NCI-H146 (cell line): ENCODE data around the gene HSD11B2.

Experiments
- DNase-seq: peaks from one replicate; lab custom pipeline; 2025; lab: John Stamatoyannopoulos, UW

Gene HSD11B2

DNA sequence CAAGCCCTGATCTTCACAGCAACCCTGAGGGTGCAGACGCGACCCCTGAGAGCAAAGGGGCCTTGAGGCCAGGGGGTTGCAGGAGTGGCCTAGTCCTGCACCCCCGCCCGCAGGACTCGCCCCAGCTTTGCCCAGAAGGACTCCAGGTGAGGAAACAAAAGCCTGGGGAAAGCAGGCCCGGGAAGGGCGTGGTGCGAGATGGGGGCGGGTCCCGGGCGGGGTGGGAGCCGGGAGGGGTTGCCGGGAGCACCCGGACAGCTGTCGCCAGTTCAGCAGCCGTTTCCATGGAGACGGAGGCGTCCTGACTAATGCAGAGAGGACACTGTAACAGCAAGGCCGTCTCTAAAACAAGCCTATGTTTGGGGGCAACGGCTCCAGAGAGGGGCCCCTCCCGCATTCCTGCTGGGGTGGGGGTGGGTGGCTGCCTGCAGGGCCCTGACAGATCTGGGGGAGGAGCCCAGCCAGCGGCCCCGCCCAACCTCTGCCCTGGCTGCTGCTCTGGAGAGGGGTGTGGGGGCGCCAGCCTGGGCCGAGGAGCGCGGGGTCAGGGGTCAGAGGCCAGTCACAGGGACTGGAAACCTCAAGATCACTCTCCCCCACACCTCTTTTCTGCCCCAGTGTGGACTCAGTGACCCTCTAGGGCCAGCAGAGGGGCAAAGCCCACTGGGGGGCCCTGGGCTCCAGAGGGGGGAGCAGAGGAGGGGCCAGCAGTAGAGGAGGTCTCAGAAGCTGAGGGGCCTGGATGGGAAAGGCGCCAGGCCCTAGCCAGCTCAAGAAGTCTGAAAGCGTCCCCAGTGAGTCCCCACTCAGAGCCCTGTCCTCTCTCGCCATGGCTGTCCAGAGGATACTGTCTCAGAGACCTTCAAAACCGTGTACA is 34.5 kb upstream of the HSD11B2 start:
- peak; percentile 94 for DNase-seq

DNA sequence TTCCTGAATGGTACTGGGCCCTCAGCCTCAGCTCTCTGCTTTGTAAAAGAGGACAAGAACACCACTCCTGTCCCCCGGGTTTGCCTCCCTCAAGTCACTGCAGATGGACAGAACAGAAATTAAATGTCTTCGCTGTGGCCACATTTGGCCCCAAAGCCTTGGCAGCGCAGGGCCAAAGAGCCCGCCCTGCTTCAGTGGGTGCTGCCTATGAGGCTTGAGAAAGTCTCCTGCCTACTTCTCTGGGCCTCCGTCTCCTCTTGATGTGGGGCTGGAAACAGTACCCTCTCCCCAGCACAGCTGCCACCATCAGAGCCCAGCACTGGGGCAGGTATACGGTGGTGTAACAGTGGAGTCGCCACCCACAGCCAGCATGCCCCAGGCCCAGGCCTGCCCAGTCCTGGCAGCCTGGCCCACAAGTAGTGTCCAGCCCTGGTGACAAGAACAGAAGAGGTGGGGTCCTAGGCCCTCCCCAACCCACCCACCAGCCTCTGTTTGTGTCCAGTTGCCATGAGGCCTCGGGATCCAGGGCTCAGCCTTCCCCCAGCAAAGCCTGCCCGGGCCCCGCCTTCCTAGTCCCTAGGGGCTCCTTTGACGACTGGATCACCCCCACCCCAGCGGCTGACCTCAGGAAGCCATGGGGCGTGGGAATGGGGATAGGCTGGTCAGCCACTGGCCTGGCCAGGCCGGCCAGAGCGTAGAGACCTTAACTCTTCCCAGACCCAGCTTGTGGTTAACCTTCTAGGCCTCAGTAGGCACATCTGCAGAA is 33.7 kb upstream of the HSD11B2 start:
- DNase-seq: no peak

DNA sequence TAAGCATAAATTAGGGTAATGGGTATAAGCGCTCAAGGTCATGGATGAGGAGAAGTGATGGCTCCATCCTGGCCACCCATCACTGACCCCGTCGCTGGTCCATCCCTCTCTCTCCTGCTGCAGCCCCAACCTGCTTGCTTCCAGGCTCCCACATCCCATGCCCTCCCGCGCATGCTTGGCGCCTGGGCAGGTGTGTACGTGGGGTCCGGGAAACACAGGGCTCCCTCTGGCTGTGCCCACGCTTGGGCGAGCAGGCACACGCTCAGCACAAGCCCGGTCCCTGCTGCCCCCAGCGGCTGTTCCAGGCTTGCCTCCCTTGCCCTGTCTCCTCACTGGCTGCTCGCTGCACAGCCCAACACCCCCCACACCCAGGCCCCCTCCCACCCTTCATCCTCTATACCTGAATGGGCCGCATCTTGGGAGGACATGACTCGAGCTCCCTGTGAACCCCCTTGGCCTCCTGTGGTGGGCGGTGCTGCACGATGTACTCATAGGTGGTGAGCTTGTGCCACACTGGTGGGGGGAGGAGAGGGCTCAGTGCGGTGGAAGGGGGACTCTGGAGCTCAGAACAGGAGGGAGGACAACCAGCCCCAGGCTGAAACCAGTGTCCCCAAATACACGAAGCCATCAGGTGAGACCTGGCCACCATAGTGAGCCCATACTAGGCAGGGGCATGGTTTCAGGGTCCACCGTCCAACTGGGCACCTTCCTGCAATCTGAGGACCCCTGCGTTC is 32.9 kb upstream of the HSD11B2 start:
- no peak for DNase-seq

DNA sequence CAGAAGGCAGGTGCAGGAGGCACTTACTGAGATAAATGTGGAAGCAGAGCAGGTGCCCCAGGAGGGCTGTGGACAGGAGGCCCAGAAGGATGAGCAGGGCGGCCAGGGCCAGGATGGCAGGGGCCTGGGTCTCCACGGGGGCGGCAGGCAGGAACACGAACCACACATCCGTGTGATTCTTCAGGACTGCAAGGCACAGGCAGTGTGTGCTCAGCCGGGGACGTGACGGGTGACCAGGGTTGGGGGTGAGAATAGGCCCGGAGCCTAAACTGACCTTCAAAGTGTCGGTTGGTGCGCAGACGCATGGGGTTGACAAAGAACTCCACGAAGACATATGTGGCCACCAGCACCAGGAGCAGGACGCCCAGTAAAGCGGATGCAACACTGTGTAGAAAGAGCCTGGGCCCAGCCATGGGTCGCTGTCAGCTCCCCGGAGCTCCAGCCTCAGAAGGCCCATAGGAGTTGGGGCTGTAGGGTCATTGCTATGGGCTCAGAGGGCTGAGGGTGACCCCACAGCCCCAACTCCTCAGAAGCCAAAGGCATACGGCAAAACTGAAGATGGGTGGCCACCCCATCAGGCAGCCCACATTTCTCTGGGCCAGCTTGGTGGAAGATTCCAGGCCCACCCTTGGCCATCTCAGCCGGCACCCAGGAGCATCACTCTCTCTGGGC is 32.2 kb upstream of the HSD11B2 start:
- no peak for DNase-seq

DNA sequence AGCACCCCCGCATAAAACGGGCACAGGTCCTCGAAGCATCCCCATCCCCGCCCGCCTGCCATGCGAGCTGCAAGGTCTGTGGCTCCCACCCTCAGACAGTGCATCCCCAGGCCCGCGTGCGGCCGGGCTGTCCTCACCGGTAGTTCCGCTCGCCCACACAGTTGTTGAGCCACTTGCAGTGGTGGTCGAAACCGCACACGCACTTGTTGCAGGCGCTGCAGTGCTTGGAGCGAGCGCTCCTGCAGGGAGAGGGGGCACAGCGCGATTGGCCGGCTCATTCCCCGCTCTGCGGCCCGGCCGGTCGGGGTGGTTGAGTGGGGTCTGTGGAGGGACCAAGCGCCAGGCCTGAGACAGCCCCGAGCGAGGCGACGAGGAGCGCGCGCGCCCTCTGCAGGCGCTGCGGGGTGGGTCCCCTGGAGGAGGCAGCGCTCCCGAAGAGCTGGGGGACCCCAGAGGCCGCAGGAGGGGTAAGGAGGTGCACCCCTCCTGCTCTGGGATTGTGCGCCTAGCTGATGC is 31.6 kb upstream of the HSD11B2 start:
- DNase-seq: no peak

DNA sequence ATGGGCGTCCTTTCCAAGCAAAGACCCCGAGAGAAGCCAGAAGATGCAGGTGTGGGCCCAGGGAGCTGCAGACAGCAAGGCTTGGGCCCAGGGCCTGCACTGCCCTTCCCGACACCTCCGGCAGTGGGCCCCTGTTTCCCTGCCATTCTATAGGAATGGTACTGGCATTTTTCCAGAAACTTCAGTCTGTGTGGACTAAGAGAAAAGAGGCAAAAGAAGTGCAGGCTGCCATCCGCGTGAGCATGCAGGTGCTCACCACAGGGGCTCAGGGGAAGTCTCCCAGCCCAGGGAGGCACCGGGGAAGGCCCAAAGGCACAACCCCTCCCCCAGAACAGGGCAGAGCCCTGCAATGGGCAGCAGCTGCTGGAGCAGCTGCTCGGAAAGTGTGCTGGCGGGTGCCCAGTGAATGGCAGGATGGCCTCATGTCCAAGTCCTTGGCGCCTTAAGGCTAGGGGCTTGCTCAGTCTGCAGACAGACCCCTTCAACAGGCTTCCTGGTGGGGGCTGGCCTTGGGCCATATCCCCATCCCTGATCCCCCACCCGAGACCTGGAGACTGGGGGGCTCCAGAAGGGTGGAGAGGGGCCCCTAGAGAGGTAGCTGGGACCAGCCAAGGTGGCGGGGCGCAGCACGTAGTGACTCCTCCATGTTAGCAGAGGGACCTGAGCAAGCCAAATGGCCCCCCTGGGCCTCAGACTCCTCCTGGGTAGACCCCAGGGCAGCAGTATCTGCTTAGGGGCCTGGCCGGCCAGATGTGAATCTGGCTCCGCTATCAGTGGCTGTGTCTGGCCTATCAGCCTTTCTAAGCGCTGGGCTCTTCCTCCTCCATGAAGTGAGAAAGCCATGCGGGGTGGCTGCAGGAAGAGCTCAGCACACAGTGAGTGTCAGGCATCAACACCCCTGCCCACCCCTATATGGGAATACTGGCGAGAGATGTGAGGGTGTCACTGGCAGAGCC is 30.9 kb upstream of the HSD11B2 start:
- DNase-seq: peak; percentile 76

DNA sequence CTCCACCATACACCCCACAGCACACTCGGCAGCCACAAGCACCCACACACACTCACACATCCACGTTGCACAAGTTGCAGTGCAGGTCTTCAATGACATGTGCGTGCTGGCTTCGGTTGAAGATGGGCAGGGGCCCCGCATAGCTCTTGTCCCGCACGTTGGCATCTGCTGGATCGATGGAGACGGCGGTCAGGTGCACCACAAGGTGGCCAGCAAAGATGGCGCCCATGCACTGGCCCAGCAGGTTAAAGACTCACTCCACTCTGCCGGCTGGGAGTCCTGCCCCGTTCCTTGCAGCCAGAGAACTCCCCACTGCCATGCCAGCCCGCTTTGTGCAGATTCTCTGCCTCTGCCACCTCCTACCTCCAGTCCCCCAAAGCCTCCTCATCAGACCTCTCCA is 30.0 kb upstream of the HSD11B2 start:
- no peak for DNase-seq

DNA sequence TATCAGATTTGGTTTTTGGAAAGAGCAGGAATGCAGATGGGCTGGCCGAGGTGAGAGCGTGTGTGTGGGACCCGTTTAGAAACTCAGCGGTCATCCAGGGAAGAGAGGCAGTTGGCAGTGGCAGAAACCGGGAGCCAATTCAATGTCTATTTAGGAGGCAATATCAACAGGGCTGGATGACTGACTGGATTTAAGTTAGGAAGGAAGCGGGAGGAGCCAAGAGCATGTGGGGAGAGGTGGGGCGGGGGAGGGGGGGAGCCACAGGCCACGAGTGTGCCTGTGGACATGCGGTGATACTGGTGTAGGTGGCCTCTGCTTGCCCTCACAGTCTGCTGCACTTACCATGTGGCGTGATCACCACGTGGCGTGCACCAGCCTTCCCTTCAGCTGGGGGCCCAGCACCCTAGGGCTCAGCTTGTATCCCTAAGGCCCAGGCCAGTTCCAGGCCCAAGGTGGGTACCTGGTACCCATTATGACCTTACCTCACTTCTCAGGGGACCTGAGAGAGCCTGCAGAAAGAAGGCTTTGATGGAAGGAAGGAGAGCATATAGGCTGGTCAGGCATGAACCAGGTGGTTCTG is 26.9 kb upstream of the HSD11B2 start:
- no peak for DNase-seq

DNA sequence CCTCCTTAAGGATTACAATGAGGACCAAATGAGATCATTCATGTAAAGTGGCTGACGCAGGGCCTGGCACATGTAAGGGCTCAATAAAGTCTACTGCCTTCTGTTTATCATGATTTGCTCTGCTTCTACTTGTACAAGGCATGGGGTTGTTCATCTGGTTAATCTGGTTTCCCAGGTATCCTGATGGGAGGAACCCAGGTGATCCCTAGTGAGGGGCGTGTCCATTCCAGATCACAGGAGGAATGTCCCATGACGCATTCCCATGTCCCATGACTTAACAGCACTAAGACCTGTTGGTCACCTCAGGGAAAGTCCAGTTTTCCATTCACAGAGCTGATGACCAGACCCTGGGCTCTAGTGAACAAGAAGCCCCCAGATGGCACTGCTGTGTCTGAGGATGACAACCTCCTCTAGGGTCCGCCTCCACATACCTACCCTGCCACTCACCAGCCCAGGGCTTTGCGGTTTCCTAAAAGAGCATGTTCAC is 26.1 kb upstream of the HSD11B2 start:
- DNase-seq: no peak

DNA sequence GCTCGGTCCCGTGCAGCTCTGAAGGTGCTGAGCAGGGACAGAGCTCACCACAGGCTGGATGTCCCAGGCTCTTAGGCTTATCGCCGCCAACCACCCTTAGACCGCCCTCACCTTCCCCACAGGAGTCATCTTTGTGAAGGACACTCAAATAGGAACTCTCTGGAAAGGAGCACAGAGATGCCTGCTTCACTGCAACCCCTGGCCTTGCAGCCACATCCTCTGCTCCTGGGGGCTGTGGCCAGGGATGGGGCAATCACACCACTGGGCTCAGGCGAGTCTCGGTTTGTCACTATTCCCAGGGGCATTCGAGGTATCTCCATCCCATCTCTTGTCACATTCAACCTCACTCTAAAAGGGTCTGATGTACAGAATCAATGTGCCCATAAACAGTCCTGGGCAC is 25.6 kb upstream of the HSD11B2 start:
- DNase-seq: no peak

DNA sequence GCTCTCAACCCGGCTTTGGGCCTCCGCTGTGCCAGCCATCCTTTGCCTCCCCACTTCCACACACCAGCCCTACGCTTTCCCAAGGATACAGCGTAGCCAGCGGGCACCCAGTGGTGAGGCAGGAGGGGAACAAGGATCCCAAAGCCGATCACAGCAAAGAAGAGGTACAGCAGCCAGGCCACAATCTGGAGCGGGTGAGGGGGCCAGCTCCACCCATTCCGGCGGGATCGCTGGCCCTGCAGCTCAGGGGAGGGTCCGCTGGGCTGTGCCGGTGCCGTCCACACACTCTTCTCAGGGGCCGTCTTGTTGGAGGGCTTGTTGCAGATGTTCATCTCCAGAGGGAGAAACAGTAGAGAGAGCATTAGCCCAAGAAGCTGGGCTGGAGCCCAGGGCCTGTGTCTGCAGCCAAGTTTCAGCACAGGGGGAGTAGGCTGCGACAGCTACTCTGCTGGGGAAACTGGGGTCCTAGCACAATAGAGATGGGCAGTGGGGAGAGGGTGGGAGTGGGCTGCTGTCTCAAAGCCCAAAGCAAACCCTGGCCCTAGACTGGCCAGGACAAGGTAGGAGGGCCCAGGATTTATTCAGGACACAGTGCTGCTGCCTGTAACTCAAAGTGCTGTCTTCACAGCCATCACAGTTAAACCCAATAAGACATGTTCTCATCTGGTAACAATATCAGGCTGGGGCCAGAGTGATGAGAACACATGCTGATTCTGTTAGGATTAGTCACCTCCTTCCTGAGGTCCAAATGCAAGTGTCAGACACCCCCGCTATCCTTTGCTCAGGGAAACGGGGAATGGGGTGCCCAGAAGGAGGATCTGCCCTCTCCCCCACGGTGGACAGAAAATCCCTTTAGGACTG is 24.6 kb upstream of the HSD11B2 start:
- DNase-seq: no peak

DNA sequence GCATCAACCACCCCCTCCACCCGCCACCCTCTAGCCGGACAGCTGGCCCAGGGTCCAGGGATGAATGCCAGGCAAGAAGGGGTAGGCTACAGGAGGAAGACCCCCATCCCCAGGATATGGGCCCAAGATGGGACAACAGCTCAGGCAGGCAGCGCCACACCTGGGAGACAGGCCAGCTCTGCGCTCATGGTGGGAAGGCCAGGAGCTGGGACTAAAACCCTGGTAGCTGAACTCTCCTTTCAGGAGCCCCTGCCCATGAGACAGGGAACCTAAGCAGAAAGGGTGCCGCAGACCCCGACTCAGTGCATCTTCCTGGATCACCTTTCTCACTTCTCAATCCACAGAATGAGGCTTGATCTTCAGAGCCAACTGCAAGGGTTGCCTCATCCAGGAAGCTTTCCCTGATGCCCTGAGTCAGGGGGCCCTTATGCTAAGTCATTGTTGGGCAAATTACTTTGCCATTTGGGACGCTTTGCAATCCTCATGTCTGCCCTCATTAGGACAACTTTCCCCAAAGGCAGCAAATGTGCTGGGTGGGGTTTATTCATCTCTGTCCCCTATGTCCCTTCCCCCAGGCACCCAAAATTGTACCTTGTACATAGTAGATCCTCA is 23.6 kb upstream of the HSD11B2 start:
- DNase-seq: no peak

DNA sequence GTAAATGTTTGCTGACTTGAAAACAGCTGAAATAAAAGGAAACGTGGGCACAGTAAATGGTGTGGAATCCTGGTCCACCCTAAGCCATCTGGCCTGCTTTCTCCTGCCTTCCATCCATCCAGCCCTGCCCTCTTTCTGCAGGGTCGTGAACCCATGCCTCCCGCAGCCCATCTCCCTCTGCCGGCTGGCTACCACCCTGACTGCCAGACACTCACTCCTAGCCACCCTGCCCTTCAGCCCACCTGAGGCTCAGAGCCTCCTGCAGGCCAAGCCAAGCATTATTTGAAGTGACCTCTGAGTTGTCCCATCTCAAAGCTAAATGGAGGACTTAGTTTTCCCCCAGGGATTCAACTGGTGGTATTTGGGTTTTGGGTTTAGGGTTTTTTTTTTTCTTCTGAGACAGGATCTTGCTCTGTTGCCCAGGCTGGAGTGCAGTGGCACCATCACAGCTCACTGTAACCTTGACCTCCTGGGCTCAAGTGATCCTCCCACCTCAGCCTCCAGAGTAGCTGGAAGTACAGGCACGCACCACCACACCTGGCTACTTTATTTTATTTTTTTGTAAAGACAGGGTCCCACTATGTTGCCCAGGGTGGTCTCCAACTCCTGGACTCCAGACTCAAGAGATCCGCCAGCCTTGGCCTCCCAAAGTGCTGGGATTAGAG is 23.0 kb upstream of the HSD11B2 start:
- DNase-seq: no peak

DNA sequence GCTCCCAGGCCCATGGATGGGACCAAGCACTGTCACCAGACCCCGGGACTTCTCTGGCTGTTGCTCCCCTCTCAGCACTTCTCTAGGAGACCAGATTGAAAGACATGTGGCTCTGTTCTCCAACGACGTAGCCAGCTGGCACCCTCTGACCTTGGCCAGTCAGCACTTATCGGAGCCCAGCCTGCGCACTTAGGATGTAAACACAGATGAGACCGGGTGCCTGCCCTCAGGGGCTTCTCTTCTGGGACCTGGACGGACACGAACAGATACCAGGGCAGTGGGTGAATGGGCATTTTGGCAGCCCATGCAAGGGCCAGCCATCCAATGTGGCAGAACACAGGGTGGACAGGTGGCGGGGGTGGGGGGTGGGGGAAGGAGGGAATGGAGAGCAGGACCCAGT is 21.3 kb upstream of the HSD11B2 start:
- DNase-seq: no peak

DNA sequence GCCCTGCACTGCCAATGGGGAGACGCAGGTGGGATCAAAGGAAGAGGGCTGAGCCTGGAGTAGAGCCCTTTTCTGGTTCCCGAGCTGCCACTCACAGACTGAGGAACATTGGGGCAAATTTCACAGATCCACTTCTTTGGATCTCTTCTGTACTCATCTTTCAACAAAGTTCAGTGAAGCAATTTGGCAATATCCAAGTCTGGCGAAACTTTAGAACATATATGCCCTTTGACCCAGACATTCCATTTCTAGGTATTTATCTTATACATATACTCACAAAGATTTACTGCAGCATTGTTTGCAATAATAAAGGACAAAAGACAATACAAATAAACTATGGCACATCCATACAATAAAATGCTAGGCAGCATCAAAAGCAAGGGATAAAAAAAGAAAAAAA is 19.6 kb upstream of the HSD11B2 start:
- DNase-seq: no peak

DNA sequence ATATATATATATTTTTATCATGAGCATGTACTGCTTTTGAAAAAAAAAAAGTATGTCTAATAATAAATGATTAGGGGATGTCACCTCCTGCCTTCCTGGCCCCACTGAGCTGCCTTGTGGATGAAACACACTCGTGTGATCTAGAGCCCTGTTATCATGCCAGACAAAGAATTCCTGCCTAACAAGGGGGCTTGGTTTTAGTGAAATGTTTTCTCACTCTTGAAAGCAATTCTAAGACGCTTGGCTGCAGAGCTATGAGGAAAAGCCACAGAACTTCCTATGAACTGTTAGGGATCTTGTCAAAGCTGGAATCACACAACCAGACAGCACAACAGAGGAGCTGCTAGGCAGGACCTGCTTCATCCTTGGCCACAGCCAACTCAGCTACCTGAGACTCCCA is 18.6 kb upstream of the HSD11B2 start:
- no peak for DNase-seq

DNA sequence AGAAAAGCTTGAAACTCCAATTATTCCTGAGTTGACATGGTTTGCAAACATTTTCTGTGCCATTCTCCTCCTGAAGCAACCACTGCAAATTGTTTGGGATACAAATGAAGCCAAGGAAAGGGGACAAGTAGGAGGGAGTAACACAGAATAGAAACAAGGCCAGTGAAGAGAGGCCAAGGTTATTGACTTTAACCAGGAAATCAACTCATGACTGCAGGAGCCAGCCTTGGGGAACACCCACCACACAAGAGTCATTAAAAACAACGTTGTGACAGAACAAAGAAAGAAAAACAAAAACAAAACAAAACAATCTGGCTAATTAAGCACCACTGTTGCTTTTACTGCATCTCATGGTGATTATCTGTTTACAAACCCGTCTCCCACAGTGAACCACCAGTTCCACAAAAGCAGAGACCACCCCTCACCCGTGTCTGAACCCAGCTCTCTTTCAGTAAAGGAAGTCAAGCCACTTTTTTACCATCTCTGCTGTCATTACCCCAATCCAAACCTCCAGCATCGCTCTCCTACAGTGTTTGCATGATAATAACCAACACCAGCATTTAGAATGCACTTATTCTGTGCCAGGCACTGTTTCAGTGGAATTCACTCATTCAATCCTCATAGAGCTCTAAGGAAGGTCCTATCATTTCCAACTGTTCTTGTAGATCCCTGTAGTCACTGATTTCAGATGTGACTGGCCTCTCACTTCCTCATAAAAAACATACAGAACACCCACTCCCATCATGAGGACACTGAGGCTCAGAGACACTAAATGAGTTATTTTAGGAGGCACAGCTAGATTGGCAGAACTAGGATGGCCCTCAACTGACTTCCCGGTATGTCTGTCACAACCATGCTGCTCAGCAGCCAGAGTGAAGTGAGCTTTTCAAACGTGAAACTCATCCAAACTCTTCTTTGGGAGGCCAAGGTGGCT is 16.7 kb upstream of the HSD11B2 start:
- DNase-seq: no peak
